Hindlimb muscle (tissue), 1 donor: ENCODE measurements around the gene CREB5. TPM values are rescaled to one million over a fixed set of nuclear protein-coding genes. Genes with fewer than 3 reads are reported as not detected.

ENCODE experiments used
- DNase-seq: peaks from one replicate; pipeline ENCODE4 v3.0.0-alpha.2; 2013
- polyA plus RNA-seq: library from polyadenylated mRNA; unstranded; fragments of 120-200 nt; gene quantifications from one replicate; pipeline ENCODE4 v1.2.1, GENCODE V29; 2013; ENCODE audit not compliant: insufficient read length

Gene CREB5
- polyA plus RNA-seq, 1 donor, result 24.4 TPM

DNA sequence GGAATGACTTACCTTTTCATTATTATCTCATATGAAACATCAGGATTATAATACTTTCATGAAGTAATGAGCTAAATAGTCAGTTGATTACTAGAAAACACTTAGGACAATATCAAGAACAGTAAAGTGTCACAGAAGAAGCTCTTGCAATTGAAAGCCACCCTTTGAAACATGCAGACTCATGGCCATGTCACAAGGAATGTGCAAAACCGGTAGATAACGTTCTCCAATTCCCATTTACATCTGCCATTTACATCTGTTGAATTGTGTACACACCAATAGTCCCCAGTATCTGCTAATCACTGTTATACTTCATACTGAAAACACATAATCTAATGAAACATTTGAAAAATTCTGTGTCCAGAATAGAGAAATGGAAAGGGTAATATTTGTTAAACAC, 237.5 kb downstream of the CREB5 start:
- DNase-seq, result no peak

DNA sequence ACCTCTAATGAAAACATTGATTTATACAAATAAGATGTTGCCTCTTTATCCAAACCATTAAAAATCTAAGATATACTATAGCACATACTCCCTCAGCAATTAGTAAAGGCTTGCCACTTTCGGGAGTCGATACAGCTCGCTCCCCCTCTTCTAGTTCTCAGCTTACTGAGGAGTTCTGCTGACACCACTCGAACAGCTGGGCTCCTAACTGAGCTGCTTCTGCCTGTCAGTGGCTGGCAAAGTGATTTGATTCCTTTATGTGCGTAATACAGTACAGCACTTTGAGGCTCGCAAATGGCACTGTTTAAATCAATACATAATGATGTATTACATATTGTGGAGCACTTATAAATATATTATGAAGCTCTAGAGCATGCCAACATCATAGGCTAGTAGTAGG, 241.8 kb downstream of the CREB5 start:
- DNase-seq, result no peak

DNA sequence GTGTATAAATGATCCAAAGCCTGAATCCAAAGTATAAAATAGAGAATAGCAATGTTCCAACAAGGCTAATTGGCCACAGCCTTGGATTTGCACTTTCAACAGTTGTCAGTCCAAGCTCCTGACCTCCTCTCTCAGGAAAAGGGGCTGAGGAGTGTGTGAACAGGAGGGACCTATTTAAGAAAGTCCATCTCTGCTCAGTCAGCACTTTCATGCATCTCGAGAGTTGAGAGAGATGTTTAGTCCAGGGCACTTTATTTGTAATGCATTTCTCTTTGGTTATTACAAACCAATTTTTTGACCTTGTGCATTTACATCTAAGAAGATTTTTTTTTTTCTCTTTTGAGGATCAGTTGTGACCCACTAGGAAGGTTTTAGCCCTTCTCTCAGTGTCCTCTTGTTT, 244.2 kb downstream of the CREB5 start:
- DNase-seq, result no peak

- no peak for DNase-seq
Observed at GRCh38 chr7:28658381-28658780, 246.1 kb downstream of the CREB5 start.

DNA sequence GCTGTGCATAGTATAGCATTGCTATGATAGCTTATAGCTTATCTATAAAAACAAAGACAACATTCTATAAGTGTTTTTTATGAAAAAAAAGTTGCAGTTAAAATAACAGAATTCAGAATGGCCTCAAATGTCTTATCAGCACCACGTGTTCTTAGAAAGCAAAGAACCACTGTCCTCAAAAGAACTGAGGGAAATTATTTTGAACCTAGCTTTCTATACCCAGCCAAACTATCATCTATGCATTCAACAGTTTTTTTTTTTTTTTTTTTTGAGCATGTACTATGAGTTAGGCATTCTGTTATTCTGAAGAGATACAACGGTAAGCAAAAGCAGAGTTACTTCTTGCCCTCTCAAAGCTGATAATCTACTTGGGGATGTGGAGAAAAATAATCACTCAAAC, 247.8 kb downstream of the CREB5 start:
- DNase-seq, result no peak

DNA sequence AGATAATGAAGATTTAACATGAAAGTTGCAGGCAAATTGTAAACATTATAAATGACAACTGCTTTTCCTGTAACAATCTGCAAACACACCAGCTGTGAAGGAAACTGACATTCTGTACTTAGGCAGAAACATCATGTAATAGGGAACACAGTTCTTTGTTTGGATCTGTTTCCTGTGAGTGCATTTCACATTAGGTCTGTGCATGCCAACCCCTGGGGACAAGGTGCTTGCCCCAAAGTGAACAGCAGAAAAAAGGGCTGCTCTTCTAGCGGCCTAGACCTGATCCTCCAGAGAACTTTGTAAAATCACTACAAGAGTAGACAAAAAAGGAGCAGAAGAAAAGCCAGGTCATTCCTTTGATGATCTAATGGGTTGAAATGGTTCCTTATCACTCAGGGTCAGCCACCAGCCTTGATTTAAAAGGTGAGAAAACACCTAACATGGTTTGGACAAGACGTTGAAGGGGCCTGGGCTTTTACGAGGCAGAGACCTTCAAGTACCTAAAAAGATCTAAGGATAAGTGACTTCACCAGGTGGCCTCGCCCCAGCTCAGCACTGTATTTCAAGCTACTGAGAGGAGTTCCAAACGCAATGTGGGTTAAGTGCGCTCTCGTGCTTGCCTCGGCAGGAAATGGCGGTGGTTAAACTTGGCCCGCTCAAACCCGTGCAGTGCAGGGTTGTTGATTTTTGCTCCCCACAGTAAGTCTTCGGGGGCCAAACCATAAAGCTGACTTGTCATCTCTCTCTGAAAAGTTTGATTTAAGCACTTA, 249.7 kb downstream of the CREB5 start:
- DNase-seq, result no peak

DNA sequence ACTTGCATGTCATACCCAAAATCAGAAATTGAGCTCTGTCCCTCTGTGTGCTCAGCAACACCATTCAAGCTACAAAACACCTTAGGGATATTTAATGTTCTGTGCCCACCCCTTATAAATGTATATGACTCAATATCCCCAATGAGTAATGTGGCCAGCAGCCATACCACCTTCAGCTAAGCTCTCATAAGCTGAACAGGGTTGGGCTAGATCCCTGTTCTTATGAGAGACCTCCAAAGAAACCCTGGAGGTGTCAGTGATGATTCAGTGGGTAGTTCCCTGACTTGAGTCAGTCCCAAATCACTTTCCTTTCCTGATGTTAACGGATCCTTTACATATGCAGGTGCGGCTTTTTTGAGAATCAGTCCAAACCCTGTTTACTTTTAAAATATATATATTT, 253.8 kb downstream of the CREB5 start:
- no peak for DNase-seq

DNA sequence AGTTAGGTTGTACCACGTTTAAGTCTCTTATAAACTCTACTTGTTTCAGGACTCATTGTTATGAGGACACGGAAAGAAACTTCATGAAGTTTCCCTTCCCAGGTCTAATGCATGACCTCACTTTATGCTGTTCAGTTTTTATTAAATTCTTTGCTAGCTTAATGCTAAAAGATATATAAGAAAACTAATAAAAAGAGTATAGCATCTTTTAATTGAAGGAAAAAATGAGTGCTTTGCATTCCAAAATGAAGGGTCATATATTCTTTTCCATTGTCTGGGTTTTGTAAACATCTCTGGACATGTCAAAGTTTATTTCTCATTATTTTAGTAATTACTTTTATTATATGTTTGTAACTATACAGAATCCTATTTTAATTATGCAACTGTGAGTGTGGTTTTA, 255.8 kb downstream of the CREB5 start:
- DNase-seq, result no peak

DNA sequence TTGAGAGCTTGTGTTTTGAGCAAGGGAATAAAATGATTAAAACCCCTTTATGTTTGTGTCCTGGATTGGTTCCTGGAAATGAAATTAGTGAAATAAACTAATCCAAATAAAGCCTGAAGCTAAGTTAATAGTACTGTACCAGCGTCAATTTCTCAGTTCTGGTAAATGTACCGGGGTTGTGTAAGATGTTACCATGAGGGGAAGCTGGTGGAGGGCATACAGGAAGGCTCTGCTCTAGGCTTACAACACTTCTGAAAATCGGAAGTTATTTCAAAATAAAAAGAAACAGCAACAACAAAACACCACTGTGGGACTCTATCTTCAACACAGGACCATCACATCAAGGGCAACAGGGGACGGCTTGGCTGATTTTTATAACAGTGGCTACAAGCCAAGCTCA, 257.0 kb downstream of the CREB5 start:
- DNase-seq, result no peak

DNA sequence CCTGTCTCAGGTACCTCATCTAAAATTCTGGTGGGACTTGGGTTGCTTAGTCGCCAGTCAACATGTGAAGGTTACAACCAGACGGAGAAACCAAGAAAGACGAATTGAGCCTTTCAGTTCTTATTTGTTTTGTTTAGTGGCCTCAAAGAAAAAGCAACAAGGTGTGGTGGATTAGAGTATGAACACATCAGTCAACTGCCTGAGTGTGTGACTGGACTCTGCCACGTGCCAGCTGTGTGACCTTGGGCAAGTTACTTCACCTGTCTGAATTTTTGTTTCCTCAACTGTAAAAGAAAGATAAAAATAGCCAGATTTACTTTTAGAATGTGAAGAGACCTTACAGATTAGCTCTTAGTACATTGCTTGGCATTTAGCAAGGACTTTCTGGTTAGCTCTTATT, 259.2 kb downstream of the CREB5 start:
- no peak for DNase-seq

- DNase-seq, result no peak
Observed at GRCh38 chr7:28672397-28672797, 260.1 kb downstream of the CREB5 start.

GRCh38 chr7:28674359-28674782, 262.1 kb downstream of the CREB5 start:
- DNase-seq, result no peak

DNA sequence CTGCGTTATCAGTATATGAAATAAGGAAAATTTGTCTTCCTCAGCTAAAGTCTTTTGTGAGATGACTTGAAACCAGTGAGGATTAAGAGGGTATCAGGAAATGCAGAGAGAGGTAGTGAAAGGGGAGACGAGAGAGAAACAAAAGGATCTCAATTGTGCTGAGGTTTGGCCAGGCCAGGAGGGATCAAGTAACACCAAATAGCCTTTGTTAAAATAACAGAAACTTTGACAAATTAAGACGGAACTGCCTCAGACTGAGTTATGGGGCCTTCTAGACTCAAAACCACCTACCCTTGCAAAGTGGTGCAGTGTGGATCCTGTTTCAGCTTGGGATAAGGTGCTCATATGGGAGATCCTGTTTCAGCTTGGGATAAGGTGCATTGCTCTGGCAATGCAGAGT, 263.1 kb downstream of the CREB5 start:
- no peak for DNase-seq

DNA sequence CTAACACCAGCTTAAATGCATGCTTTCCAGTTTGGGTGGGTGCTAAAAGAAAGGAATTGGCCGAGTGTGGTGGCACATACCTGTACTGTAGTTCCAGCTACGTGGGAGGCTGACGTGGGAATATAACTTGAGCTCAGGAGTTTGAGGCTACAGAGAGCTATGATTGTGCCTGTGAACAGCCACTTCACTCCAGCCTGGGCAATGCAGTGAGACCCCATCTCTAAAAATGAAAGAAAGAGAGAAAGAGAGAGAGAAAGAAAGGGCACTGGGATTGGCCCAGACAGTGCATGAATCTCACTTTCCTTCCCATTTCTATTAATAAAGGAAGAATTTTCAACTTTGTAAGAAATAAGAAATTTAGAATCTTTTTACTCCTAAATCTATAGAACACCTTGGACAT, 265.4 kb downstream of the CREB5 start:
- no peak for DNase-seq

GRCh38 chr7:28678431-28678965, 266.2 kb downstream of the CREB5 start:
- DNase-seq, result no peak

- no peak for DNase-seq
Observed at GRCh38 chr7:28681693-28682310, 269.5 kb downstream of the CREB5 start.

DNA sequence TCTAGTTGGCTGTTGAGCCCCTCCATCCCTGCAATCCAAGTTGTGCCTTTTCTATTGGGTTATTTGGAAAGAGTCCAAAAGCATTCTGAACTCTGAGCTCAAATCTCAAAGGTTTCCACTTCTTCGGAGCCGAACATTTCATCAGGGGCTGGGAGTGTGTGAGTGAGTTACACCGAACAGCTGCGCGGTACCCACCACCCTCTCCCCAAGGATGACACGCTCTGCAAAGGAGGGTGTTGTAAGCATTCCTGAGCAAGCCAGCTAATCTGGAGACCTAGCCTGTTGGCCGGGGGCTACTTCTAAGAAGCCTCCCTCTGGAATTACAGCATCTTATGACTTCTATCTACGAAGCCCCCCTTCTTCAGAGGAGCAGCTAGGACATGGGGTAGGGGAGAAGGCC, 270.5 kb downstream of the CREB5 start:
- DNase-seq, result peak; percentile 50

GRCh38 chr7:28684650-28685241, 272.4 kb downstream of the CREB5 start:
- DNase-seq, result no peak

GRCh38 chr7:28685242-28685643, 272.9 kb downstream of the CREB5 start:
- DNase-seq, result no peak

DNA sequence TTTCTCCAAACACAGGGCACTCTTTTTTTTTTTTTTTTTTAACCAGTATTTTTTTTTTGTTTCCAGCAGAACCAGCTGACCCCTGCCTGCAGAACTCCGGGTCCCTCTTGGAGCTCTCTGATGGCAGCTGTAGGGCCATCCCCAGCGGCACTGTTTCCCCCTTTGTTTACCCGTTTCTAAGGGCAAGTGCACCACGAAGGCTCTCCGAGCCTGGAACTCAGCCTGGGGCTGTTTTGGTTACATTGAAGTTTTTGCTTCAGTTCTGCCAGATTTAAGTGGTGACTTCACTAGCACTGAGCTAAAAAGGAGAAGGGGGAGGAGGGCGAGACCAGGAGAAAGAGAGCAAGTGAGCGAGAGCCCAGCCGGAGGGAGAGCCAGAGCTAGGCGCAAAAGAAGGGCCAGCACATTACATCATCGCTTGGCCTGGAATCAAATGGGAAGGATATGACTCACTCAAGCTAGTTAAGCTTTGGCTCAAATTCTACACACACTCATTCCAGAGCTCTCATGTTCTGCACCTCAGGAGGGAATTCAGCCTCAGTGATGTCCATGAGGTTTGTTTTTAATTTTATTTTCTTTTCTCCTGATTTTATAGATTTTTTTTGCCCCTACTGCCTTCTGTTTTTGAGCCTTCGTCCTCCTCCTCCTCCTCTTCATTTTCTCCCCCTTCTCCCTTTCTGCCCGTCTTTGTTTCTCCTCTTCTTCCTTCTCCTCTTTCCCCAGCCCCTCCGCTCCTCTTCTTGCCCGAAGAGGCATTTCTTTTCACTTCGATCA, 273.5 kb downstream of the CREB5 start:
- DNase-seq, result peak; percentile 99

DNA sequence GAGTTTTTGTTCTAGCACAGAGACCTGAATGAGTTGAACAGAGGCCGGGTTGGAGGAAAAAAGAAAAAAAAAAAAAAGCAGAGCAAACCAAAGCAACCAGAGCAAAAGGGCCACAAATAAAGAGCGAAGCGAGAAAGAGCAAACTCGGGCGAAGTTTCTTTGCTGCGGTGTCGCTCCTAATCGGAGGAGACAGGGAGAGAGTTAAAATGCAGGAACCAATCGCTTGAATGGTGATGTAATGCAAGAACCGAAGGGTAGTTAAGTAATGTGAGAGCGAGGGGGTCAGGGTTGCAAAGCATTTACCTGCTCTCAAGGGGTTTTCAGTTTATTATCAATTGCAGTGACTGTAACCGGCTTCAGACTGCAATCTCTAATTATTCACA, 274.1 kb downstream of the CREB5 start:
- peak; percentile 82 for DNase-seq

GRCh38 chr7:28687537-28687936, 275.2 kb downstream of the CREB5 start:
- DNase-seq, result no peak

- no peak for DNase-seq
Observed at GRCh38 chr7:28688174-28688573, 275.9 kb downstream of the CREB5 start.
